Endothelial cell (in vitro differentiated cells): ENCODE measurements around the gene CLEC1A. TPM values are rescaled to one million over a fixed set of nuclear protein-coding genes. Genes with fewer than 3 reads are reported as not detected.
A peak's percentile ranks its signal among the peaks of the same experiment; 100 is the strongest.

Experiments
- DNase-seq: peaks from one replicate; pipeline ENCODE4 v3.0.0; 2021; ENCODE audit warnings: low spot score
- H3K27ac Mint-ChIP-seq: one replicate; pipeline ENCODE4 v1.8.0; 2021; ENCODE audit warnings: mixed read lengths, inconsistent platforms; ENCODE audit not compliant: unreplicated experiment
- H3K27me3 Mint-ChIP-seq: one replicate; pipeline ENCODE4 v1.8.0; 2021; ENCODE audit warnings: mild to moderate bottlenecking, moderate library complexity, mixed read lengths, inconsistent platforms; ENCODE audit not compliant: unreplicated experiment
- H3K36me3 Mint-ChIP-seq: one replicate; pipeline ENCODE4 v1.8.0; 2021; ENCODE audit warnings: mild to moderate bottlenecking, low read depth, mixed read lengths, inconsistent platforms; ENCODE audit not compliant: unreplicated experiment
- H3K4me1 Mint-ChIP-seq: one replicate; pipeline ENCODE4 v1.8.0; 2021; ENCODE audit warnings: mild to moderate bottlenecking, mixed read lengths, inconsistent platforms; ENCODE audit not compliant: unreplicated experiment
- H3K4me3 Mint-ChIP-seq: one replicate; pipeline ENCODE4 v1.8.0; 2021; ENCODE audit warnings: mild to moderate bottlenecking, mixed read lengths, inconsistent platforms; ENCODE audit not compliant: unreplicated experiment
- H3K9me3 Mint-ChIP-seq: one replicate; pipeline ENCODE4 v1.8.0; 2021; ENCODE audit warnings: mixed read lengths, inconsistent platforms; ENCODE audit not compliant: unreplicated experiment
- CTCF ChIP-seq: fragments of 200-600 bp; sonication (generic); IDR thresholded peaks from one replicate; pipeline ENCODE4 v1.5.0; 2021; ENCODE audit warnings: antibody characterized with exemption; ENCODE audit not compliant: unreplicated experiment
- long read RNA-seq: library from polyadenylated mRNA; unstranded; transcript quantifications from one replicate; pipeline ENCODE4 v2.0.0, GENCODE V29; 2020; ENCODE audit not compliant: unreplicated experiment
- total RNA-seq: library from RNA; stranded (reverse); fragmentation: NEBNext Ultra II Directional; extraction: Animal tissue kit (Norgen Biotek cat#: 25700); gene quantifications from one replicate; pipeline ENCODE4 v1.2.1, GENCODE V29; 2021; ENCODE audit not compliant: unreplicated experiment

The CLEC1A gene
- 29.3 TPM for total RNA-seq
- long read RNA-seq, transcript CLEC1A-201 (6 exons, 2,685 nt): major isoform, 17 of 22 reads
- long read RNA-seq, partial matches to known transcripts: 0 of 22 reads
- long read RNA-seq, other reads (novel, unspliced or antisense): 3 of 22 reads

GRCh38 chr12:10098791-10099190 lies at the start of gene CLEC1A:
Gene CLEC1A, minus strand, starts transcription at chr12:10098985. Its CDS starts 63 bp downstream, at chr12:10098922.
- Mint-ChIP-seq H3K9me3 (no peaks in the 10 kb centered on the region), H3K27me3 (peaks cover 4% of the 10 kb centered on the region)
- peak; percentile 55 for DNase-seq

GRCh38 chr12:10147714-10148403 lies 49.1 kb upstream of the CLEC1A start:
- Mint-ChIP-seq H3K36me3 (no peaks in the 10 kb centered on the region), H3K9me3 (no peaks in the 10 kb centered on the region), H3K27me3 (no peaks in the 10 kb centered on the region), H3K4me3 (no peak overlapping the region), H3K27ac (no peak overlapping the region), H3K4me1 (no peaks in the 10 kb centered on the region)
- no peak for TF ChIP-seq CTCF
- DNase-seq: no peak

More at GRCh38 chr12:10098791-10099190, at the start of gene CLEC1A:
- H3K4me1 Mint-ChIP-seq: peaks cover 35% of the 10 kb centered on the region
- TF ChIP-seq CTCF: no peak
- H3K36me3 Mint-ChIP-seq: no peaks in the 10 kb centered on the region
- peak within 1 kb of the TSS; percentile 78 for H3K4me3 Mint-ChIP-seq
- peak within 1 kb of the TSS; percentile 85 for H3K27ac Mint-ChIP-seq

- no peak for DNase-seq
- no peaks in the 10 kb centered on the region for H3K27me3 Mint-ChIP-seq
- H3K4me3 Mint-ChIP-seq: no peak overlapping the region
These were observed 44.3 kb upstream of the CLEC1A start for GRCh38 chr12:10142976-10143589.

GRCh38 chr12:10140001-10140400 lies 41.2 kb upstream of the CLEC1A start:
- Mint-ChIP-seq H3K9me3 (no peaks in the 10 kb centered on the region), H3K4me1 (peaks cover 8% of the 10 kb centered on the region), H3K27ac (peak overlapping the region; percentile 12), H3K27me3 (no peaks in the 10 kb centered on the region), H3K36me3 (no peaks in the 10 kb centered on the region), H3K4me3 (no peak overlapping the region)
- peak; percentile 49 for DNase-seq
- TF ChIP-seq CTCF: peak; percentile 71

More at GRCh38 chr12:10142976-10143589, 44.3 kb upstream of the CLEC1A start:
- TF ChIP-seq CTCF: no peak
- H3K36me3 Mint-ChIP-seq: no peaks in the 10 kb centered on the region
- no peaks in the 10 kb centered on the region for H3K9me3 Mint-ChIP-seq
- peaks cover 2% of the 10 kb centered on the region for H3K4me1 Mint-ChIP-seq
- H3K27ac Mint-ChIP-seq: no peak overlapping the region
